Osteoblast (primary cell): ENCODE data around the gene UIMC1. TPM values are rescaled to one million over a fixed set of nuclear protein-coding genes. Genes with fewer than 3 reads are reported as not detected.
A peak's percentile ranks its signal among the peaks of the same experiment; 100 is the strongest.

Experiments used
- DNase-seq: peaks from one replicate; pipeline ENCODE4 v3.0.0; 2011; ENCODE audit warnings: low spot score, mixed read lengths; ENCODE audit not compliant: insufficient read length; ENCODE audit errors: missing footprints
- H2AFZ ChIP-seq: 2 replicates; pipeline ENCODE4 v1.6.0; 2011; ENCODE audit warnings: mild to moderate bottlenecking, low read length
- H3K27ac ChIP-seq: 2 replicates; pipeline ENCODE4 v1.5.1; 2011; ENCODE audit warnings: mild to moderate bottlenecking, low read depth, low read length, moderate library complexity
- H3K27me3 ChIP-seq: 2 replicates; pipeline ENCODE4 v1.6.0; 2012; ENCODE audit warnings: mild to moderate bottlenecking, control low read depth, inconsistent platforms, low read length, moderate library complexity; ENCODE audit not compliant: insufficient read depth
- H3K36me3 ChIP-seq: 2 replicates; pipeline ENCODE4 v1.5.1; 2011; ENCODE audit warnings: mild to moderate bottlenecking, low read length, control low read depth, moderate library complexity; ENCODE audit not compliant: insufficient read depth
- H3K4me1 ChIP-seq: 2 replicates; pipeline ENCODE4 v1.5.1; 2011; ENCODE audit warnings: mild to moderate bottlenecking, low read length, control low read depth, moderate library complexity; ENCODE audit not compliant: insufficient read depth
- H3K4me2 ChIP-seq: 2 replicates; pipeline ENCODE4 v1.6.0; 2011; ENCODE audit warnings: mild to moderate bottlenecking, low read length; ENCODE audit not compliant: insufficient read depth
- H3K4me3 ChIP-seq: fragments of 200-600 bp; sonication (generic); 3 replicates; pipeline ENCODE4 v1.5.1; 2012; ENCODE audit warnings: mild to moderate bottlenecking, low read length, inconsistent platforms; ENCODE audit not compliant: insufficient read depth
- H3K79me2 ChIP-seq: 2 replicates; pipeline ENCODE4 v1.6.0; 2012; ENCODE audit warnings: mild to moderate bottlenecking, low read length, control low read depth, inconsistent platforms; ENCODE audit not compliant: insufficient read depth
- H3K9me3 ChIP-seq: 2 replicates; pipeline ENCODE4 v1.5.1; 2011; ENCODE audit warnings: low read depth, low read length, control low read depth
- H4K20me1 ChIP-seq: 2 replicates; pipeline ENCODE4 v1.6.0; 2012; ENCODE audit warnings: mild to moderate bottlenecking, low read length, control low read depth; ENCODE audit not compliant: insufficient read depth
- CTCF ChIP-seq: IDR thresholded peaks from 2 replicates; pipeline ENCODE4 v1.5.1; 2011; ENCODE audit warnings: mild to moderate bottlenecking, low read depth, low read length, moderate library complexity; ENCODE audit errors: extremely low read depth
- total RNA-seq: library from RNA; depleted of rRNA; stranded (reverse); fragments of >200 nt; gene quantifications from 2 replicates; pipeline ENCODE4 v1.2.3, GENCODE V29; 2012

UIMC1 gene
- total RNA-seq, 1 donor = 40.9 TPM

- H2AFZ ChIP-seq = no peak overlapping the region
- TF ChIP-seq CTCF = no peak
- H3K4me2 ChIP-seq = no peak overlapping the region
- no peak overlapping the region for H3K27ac ChIP-seq
- no peaks in the 10 kb centered on the region for H3K79me2 ChIP-seq
- H4K20me1 ChIP-seq = no peaks in the 10 kb centered on the region
- no peak overlapping the region for H3K4me3 ChIP-seq
- no peaks in the 10 kb centered on the region for H3K4me1 ChIP-seq
- DNase-seq = peak; percentile 71
- peaks cover 24% of the 10 kb centered on the region for H3K27me3 ChIP-seq
- no peaks in the 10 kb centered on the region for H3K36me3 ChIP-seq
- H3K9me3 ChIP-seq = no peaks in the 10 kb centered on the region
Measured at GRCh38 chr5:176878906-176879662, 127.5 kb downstream of the UIMC1 start.

- Histone ChIP-seq H3K4me1 (no peaks in the 10 kb centered on the region), H4K20me1 (no peaks in the 10 kb centered on the region), H3K27ac (no peak overlapping the region), H3K79me2 (no peaks in the 10 kb centered on the region), H3K9me3 (no peaks in the 10 kb centered on the region), H3K4me2 (no peak overlapping the region), H3K27me3 (peaks cover 29% of the 10 kb centered on the region), H3K36me3 (no peaks in the 10 kb centered on the region), H3K4me3 (no peak overlapping the region), H2AFZ (no peak overlapping the region)
- no peak for TF ChIP-seq CTCF
- DNase-seq = peak; percentile 60
Measured at GRCh38 chr5:176878463-176878862, 128.1 kb downstream of the UIMC1 start.

- no peaks in the 10 kb centered on the region for H4K20me1 ChIP-seq
- H2AFZ ChIP-seq = no peak overlapping the region
- H3K4me3 ChIP-seq = no peak overlapping the region
- no peak overlapping the region for H3K27ac ChIP-seq
- H3K9me3 ChIP-seq = no peaks in the 10 kb centered on the region
- no peaks in the 10 kb centered on the region for H3K36me3 ChIP-seq
- H3K4me1 ChIP-seq = no peaks in the 10 kb centered on the region
- peaks cover 31% of the 10 kb centered on the region for H3K27me3 ChIP-seq
- H3K79me2 ChIP-seq = no peaks in the 10 kb centered on the region
- peak; percentile 69 for DNase-seq
- no peak for TF ChIP-seq CTCF
- H3K4me2 ChIP-seq = no peak overlapping the region
Measured at GRCh38 chr5:176877793-176878331, 128.7 kb downstream of the UIMC1 start.

- Histone ChIP-seq H4K20me1 (no peaks in the 10 kb centered on the region), H3K9me3 (no peaks in the 10 kb centered on the region), H2AFZ (no peak overlapping the region), H3K4me2 (no peak overlapping the region), H3K4me3 (no peak overlapping the region), H3K27ac (no peak overlapping the region), H3K27me3 (peaks cover 31% of the 10 kb centered on the region), H3K36me3 (no peaks in the 10 kb centered on the region), H3K4me1 (no peaks in the 10 kb centered on the region), H3K79me2 (no peaks in the 10 kb centered on the region)
- no peak for TF ChIP-seq CTCF
- DNase-seq = peak; percentile 89
Measured at GRCh38 chr5:176876506-176877431, 129.8 kb downstream of the UIMC1 start.
